Activated CD4-positive, alpha-beta T cell treated with anti-CD3 and anti-CD28 coated beads, Interleukin-2, amount 50 U/mL, for 24 hours (primary cell): ENCODE data around the gene NPC1.

ENCODE experiments used
- DNase-seq, 2 donors: peaks; one replicate each; pipeline ENCODE4 v3.0.0-alpha.2; 2020; ENCODE audit warnings: low read depth in 1 of 2, low spot score in 1 of 2

The NPC1 gene

GRCh38 chr18:23550898-23551297 lies 35.4 kb downstream of the NPC1 start:
- DNase-seq, result no peak

- DNase-seq, result no peak
Measured at GRCh38 chr18:23548719-23549118, 37.6 kb downstream of the NPC1 start.

DNA sequence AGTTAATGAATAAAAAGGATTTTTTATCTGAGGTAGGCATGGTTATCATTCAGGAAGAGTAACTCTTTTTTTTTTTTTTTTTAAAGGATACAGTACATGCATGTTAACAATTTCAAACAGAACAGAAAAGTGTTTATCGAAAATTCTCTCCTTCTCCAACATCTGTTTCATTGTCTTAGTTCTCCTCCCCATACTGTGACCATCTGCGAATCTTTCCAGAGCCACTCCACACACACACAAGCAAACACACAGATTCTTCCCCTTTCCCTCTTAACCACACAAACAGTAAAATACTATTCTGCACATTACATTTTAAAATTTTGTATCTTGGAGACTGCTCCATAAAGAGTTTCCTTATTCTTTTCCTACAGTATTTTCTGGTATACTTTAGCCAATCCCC lies 38.0 kb downstream of the NPC1 start:
- DNase-seq, result no peak

- DNase-seq, result no peak
Measured at GRCh38 chr18:23547846-23548245, 38.5 kb downstream of the NPC1 start.

- no peak for DNase-seq
Measured at GRCh38 chr18:23547306-23547705, 39.0 kb downstream of the NPC1 start.

GRCh38 chr18:23545247-23545789 lies 41.0 kb downstream of the NPC1 start:
- DNase-seq, result no peak

DNA sequence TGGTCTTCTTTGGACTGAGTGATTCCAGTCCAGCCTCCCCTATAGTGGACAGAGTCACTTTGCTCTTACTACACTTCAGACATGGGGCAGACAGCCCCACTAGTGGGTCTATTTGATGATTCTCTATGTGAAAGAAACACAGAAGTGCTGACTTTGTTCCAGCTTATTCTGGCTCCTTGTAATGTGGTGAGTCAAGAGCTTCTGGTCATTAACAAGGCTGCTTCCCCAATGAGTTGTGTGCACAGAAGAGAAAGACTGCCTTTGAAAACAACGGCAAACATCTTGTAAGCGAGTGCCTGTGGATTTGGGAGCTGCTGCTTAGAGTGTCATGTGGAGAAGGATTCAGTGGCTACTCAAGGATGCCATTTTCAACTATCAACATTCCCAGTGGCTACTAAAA lies 43.8 kb downstream of the NPC1 start:
- no peak for DNase-seq

GRCh38 chr18:23541349-23542093 lies 44.8 kb downstream of the NPC1 start:
- no peak for DNase-seq

DNA sequence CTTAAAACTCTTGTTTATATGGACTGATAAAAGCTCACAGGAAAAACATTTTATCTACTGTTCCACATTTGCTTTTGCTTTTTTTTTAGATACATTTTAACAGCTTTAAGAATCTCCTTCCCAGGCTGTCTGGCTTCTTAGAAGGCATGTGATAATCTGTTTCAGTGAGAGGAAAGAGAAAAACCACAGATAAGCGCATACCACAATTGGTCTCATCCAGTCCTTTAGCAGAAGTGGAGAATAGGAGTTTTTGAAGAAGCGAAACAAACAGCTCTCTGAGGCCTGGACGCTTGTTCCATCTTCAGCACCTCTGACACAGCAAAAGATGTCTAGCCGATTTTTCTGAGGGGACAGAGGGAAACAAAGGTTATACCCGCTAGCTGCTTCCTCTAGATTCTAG lies 45.4 kb downstream of the NPC1 start:
- DNase-seq, result no peak

GRCh38 chr18:23539911-23540525 lies 46.3 kb downstream of the NPC1 start:
- no peak for DNase-seq

DNA sequence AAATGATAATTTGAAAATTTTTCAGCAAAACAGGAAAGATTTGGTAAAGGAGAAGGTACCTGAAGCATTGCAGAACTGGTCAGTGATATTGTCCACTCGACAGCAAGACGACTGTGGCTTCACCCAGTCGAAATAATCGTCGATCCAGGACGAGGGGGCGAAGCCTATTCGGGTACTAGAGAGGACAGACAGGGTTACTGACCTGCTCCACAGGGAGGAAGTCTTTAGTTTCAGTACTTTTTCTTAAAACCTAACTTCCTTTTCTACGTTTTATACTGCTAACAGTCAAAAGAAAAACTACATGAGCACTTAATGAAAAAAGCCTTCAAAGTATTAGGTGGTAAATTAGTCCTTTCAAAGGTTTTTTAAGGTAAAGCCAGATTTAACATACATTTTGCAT lies 47.0 kb downstream of the NPC1 start:
- no peak for DNase-seq

DNA sequence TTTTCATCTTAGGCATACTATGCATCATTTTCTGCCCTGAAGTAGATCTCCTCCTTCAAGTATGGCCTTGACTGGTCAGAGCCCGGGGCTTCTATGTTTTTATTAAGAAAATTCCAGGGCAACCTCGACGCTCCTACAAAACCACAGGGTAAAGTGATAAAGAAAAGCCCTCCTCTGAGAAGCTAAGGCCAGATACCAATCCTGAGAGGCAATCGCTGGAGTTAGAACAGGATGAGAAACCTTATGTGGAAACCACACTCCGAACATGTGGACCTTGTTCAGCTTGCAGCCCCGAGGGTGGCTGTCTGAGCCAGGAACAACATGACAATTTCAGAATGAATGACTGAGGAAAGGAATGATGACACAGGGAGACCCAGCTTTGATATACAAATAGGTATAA lies 47.4 kb downstream of the NPC1 start:
- no peak for DNase-seq

GRCh38 chr18:23538001-23538400 lies 48.3 kb downstream of the NPC1 start:
- no peak for DNase-seq

- no peak for DNase-seq
Measured at GRCh38 chr18:23537274-23537673, 49.0 kb downstream of the NPC1 start.

GRCh38 chr18:23536204-23536603 lies 50.1 kb downstream of the NPC1 start:
- no peak for DNase-seq

- DNase-seq, result no peak
Measured at GRCh38 chr18:23534276-23534675, 52.0 kb downstream of the NPC1 start.

DNA sequence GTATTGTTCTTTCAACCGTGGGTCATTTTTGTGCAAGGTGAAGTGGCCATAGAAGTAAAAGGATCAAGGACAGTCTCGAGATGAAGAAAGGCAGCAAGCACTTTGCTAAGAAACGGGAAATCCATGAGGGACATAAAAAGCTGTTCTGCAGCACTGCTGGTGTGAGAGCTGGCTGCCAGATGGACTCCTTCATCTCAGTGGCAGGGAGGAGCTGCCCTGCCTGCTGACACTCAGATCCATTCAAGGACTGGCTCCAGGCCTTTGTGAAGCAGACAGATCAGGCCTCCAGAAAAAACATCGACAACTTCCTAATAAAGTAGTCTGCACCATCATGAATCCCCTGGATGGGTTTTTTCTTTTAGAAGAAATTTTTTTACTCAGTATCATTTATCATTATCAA lies 53.5 kb downstream of the NPC1 start:
- DNase-seq, result no peak

DNA sequence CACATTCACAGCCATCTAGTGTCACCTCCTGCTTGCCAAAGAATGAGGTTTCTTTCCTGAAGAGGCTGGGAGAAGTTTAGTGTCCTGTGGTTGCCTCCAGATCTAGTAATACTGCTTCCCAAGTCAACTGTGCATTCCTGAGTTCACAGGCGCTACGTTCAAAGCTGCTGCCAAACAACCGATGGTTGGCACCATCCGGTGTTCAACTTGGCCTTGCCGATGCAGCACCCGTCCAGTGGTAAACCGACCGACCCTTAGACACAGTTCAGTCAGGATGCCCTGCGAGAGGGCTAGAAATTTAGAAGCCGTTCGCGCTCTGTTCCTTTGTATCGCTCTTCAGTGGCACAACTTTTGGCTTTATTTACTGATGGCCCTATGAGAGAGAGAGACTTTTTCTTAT lies 54.4 kb downstream of the NPC1 start:
- DNase-seq, result no peak

DNA sequence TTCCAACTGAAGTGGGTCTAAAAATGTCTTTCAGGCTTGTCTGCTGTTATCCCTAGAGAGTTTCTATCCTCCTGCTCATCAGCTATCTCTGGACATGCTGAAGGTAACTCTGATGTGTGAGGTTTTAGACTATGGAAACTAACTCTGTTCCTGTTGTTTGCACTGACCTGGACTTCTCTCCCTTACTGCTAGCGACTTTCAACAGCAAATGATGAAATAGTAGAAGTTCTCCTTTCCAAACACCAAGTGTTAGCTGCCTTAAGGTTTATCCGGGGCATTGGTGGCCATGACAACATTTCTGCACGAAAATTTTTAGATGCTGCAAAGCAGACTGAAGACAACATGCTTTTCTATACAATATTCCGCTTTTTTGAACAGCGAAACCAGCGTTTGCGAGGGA lies 56.1 kb downstream of the NPC1 start:
- DNase-seq, result no peak

GRCh38 chr18:23529604-23530003 lies 56.7 kb downstream of the NPC1 start:
- no peak for DNase-seq

DNA sequence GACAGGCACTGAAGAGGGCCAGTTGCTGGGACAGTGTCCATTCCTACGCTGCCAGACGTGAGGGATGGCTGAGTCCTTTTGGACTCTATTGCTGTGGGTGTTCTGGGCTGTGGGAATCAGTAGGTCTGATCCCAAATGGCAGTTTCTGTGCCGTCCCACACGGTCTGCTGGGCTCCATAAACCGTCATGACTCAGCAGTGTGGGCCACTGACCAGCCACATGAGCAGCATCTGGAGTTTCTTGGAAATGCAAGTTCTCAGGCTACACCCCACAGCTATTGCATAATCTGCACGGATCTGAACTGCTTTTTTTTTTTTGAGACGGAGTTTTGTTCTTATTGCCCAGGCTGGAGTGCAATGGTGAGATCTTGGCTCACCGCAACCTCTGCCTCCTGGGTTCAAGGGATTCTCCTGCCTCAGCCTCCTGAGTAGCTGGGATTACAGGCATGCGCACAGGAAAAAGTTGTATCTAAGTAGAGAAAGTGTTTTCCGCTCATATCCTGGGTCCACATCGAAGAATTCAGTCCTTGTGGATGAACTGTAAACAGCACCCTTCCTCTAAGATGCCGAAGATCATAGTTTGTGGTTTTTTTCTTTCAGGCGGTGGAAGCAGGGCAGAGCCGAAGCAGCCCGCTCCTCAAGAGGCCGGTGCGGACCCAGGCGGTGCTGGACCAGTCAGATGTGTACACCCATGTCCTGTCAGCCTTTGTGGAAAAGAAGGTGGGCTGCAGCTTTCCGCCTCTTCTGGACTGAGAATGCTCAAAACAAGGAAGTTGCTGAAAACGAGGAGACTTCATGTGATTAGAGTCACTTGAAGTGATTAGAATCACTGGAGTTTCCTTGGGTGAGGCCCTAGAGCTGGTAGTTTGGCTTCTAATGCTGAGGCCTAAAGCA lies 57.5 kb downstream of the NPC1 start:
- DNase-seq, result no peak
